ENCODE data around the gene IFT25.

IFT25 gene

GRCh38 chr1:53956308-53957168 lies 11.0 kb upstream of the IFT25 start:
- DNase-seq: no peak

GRCh38 chr1:53954128-53954527 lies 8.6 kb upstream of the IFT25 start:
- no peak for DNase-seq

DNA sequence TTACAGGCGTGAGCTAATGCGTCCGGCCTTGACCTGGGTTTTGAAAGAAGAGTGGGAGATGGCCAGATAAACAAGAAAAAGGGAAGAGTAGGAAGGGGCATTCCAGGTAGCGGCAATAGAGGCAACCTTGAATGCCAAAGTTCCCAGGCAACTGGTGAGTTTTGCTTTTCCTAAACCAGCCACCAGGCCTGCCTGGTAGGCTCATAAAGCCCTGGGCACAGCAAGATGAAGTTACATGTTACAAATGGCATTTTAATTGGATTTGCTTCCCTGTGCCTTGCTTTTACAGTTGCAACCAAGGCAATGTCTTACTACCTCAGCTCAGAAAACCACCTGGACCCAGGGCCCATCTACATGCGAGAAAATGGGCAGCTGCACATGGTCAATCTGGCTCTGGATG lies 6.2 kb upstream of the IFT25 start:
- DNase-seq: no peak

GRCh38 chr1:53949023-53949990 lies 3.8 kb upstream of the IFT25 start:
- no peak for DNase-seq

DNA sequence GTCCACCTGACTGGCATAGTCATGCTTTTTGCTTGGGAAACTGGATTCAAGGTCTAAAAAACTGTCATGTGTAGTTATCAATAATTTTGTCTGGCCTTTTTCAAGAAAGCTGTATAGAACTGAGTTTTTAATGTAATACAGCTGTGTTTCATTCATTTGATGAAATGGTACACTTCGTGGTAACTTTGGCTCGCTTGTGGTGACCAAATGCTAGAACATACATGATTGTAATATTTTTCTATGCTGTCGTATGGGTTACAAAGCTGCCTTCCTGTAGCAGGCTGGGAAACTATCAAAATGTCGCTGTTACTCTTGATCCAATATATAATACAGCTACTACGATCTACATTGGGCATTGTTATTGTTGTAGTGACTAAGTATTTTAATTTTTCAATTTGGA lies 2.8 kb upstream of the IFT25 start:
- DNase-seq: no peak

DNA sequence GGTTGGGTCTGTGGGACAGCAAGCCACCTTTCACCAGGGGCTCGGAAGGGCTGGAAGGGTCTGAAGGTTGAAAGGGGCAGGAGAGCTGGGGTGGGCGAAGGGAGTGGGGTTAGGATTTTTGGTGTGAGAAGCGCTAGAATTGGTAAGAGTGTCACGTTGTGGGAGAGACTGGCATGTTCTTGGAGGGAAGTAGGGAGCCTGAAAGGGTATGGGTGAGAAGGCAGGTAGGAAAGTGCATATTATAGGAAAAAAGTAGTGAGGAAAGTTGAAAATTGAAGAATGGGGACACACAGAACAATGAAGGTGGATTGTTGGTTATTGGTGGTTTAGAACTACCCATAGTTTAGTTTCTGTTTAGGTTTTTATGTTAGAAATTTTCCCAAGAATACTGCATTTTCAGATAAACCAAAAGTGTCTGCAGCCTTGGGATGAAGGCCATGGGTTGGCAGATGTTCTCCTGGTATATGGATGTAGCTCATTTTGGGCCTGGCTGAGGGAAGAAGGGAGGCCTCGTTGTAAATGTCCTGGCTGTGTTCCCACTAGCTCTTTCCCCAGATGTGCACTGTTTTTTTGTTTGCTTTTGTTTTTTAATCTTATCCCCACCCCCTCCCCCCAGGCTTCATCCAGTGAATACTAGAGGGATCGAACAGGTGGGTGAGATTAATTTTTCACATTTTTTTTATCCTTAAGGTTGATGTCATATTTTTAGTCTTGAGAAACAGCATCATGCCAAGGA lies 1.8 kb upstream of the IFT25 start:
- no peak for DNase-seq

DNA sequence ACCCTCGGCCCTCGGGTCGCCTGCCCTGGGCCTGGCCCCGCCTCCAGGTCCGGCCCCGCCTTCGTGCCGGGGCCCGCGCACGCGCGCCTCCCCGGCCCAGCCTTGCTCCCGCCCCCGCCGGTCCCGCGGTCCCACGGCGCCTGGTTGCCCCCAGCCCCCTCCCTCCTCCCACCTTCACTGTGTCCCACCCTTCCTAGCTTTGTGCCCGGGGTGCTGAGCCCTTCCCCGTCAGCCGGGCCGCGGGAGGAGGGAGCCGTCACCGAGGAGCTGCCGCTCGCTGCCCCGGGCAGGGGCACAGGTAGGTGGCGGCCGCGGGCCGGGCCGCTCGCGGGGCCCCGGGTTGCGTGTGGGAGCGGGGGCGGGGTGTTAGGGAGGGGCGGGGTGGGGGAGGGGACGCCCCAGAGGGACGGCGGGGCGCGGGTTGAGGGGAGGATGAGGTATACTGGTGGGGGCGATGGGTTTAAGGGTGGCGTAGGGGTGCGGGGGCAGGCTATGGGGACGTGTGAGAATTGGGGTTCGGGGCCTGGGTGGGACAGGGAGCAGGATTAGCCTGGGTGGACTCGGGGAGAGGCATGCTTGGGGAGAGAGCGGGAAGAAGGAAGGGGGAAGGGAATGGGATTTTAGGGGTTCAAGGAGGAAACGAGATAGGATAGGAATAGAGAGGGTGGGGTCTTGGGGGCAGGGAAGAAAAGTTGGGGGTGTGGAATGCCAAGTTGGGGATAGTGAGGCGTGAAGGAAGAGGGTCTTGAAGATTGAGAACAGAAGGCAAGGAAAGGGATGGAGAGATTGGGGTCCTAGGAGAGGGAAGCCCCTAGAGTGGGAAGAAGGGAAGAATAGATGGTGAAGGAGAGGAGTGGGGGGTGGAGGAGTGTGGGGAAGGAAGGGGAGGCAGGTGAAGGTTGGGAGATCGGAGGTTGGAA lies 1.0 kb upstream of the IFT25 start, which contains the start of gene LRRC42:
TSS of gene LRRC42 (plus strand) at position 99 of the 920 bp plus-strand sequence. CDS start 5,650 bp downstream, outside the sequence.
- no peak for DNase-seq

GRCh38 chr1:53945183-53945432 lies 391 bp downstream of the IFT25 start:
- no peak for DNase-seq

DNA sequence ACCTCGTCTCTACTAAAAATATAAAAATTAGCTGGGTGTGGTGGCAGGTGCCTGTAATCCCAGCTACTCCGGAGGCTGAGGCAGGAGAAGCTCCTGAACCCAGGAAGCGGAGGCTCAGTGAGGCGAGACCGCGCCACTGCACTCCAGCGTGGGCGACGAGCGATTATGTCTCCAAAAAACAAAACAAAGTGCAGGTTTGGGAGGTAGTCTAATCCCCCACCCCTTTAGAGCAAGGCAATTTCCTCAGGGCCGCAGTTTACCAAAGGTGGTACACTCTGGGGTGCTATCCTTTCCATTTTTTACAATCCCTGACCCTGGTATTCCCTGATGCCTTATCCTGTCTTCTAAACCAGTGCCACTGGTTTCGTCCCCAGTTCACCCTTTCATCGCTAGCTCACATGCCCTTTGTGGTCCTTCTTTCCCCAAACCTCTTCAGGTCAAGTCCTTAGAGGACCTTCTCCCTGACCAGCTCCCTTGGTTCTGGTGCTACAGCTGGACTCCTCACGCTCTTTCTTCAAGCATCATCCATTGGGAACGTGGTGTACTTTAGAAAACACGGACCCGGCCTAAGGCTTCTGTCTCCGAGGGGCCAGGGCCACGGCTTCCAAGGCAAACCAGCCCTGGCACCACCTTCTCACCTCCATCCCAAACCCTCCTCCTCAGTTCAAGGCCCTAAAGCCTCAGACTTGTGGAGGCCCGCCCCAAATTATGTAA lies 873 bp downstream of the IFT25 start:
- DNase-seq: no peak

DNA sequence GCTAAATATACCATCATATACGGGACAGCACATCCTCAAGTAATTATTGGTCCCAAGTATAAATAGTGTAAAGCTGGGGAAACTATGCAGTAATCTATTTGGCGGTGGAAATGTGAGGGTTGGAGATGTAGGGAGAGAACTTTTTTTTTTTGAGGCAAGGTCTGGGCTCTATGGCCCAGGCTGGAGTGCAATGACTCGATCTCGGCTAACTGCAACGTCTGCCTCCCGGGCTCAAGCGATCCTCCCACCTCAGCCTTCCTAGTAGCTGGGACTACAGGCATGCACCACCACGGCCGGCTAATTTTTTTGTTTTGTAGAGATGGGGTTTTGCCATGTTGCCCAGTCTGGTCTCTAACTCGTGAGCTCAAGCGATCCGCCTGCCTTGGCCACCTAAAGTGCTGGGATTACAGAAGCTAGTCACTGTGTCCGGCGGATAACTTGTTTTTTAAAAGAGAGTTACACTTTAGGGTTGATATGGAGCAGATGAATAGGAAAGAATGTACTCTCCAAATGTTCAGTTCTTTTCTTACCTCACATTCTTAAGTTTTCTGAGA lies 1.9 kb downstream of the IFT25 start:
- DNase-seq: no peak

GRCh38 chr1:53943090-53943489 lies 2.4 kb downstream of the IFT25 start:
- DNase-seq: no peak

DNA sequence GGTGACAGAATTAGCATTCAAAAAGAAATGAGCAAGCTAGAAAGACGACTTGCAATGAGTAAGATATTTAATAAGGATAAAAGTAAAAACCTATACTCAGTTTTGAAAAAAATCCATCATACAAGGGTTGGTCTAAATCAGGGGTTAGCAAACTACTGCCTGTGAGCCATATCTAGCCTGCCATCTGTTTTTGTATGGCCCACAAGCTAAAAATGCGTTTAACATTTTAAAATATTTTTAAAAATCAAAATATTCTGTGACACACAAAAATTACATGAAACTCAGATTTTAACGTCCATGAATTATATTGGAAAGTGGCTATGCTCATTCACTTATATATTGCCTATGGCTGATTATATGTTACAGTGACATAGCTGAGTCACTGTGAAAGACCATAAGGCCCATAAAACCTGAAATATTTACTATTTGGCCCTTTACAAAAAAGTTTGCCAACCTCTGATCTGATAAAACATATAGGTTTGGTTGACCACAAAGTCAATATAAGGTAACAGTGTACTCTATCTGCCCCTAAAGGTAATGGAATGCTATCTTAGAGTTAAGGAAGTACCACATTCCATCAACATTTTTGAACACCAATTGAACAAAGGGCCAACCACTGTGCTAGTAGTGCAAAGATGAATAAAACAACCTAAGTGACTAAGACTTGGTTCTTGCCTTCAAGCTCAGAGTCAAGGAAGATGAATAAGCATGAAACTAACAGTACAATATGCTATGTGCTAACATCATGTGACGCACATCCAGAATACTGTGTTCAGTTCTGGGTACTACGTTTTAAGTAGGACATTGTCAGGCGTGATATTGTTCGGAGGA lies 3.2 kb downstream of the IFT25 start:
- DNase-seq: no peak

DNA sequence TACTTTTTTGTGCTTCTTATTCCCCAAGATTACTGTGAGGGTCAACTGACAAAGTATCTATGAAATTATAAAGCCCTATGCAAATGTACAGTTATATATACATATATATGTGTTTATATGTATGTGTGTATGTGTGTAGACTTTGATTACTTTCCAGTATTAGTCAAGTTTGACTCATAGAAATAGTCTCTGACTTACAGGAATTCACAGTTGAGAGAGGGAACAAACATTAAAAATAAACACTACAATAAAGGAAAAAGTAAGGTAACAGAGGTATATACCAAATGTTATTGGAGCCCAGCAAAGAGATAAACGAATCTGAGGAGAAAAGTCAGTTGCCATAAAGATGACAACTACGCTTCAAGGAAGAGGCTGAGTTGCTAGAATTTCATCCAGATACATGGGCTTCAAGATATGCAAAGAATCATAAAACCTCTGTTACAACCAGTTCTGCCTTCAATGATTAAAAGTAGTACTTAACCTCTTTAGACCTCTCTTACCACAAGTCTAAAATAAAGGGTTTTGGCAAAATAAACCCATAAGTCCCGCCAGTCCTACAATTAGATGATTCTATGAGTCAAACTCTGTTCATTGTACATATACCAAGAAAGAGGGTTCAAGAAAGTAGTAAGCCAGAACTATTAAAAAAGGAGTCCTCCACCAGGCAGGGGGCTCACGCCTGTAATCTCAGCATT lies 7.2 kb downstream of the IFT25 start:
- DNase-seq: no peak

DNA sequence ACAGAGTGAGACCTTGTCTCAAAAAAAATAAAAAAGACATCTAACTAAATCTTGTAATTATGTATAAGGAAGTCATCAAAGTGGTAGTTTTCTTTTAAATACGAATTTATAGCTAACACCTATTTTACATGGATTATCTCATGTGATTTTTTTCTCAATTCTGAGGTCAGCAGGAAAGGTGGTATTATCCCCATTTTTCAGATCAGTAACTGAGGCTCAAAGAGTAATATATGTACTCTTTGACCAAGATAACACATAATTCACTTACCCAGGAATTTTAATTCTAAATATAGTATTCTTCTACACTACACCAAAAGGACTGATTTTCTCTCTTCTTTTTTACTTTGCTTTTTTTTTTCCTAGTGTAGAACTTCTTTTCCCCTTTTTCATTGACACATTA lies 9.1 kb downstream of the IFT25 start:
- no peak for DNase-seq

DNA sequence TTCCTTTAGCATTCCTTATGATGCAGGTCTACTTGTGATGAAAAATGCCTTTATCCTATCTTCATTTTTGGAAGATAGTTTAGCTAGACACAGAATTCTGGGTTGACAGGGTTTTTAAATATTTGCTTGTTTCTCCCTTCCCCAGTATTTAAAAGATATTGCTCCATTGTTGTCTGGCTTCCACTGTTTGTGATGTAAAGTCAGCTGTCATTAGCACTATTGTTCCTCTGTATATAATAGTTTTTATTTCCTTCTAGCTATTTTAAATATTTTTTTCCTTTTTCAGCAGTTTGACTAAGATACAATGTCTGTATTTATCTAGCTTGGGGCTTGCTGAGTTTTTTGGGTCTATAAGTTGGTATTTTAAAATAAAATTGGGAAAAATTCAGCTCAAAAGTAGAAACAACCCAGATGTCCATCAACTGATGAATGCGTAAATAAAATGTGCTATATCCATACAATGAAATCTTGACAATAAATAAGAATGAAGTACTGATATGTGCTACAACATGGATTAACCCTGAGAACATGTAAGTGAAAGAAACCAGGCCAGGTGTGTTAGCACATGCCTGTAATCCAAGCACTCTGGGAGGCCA lies 11.2 kb downstream of the IFT25 start:
- no peak for DNase-seq

- DNase-seq: no peak
These were observed 14.0 kb downstream of the IFT25 start for GRCh38 chr1:53931523-53931922.

DNA sequence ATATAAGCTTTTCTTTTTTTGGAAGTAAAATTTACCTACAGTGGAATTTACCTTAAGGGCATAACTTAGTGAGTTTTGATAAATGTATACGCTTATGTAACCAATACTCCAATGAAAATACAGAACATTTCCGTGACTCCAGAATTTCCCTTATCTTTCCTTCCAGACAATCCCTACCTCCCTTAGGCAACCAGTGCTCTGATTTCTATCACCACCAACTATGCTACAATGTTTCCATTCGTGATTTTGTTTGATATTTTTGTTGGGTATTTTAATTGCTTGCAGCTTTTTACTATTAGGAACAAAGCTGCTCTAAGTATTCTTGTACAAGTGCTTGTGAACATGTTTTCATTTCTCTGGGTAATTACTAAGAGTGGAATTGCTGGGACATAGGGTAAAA lies 14.6 kb downstream of the IFT25 start:
- DNase-seq: no peak

DNA sequence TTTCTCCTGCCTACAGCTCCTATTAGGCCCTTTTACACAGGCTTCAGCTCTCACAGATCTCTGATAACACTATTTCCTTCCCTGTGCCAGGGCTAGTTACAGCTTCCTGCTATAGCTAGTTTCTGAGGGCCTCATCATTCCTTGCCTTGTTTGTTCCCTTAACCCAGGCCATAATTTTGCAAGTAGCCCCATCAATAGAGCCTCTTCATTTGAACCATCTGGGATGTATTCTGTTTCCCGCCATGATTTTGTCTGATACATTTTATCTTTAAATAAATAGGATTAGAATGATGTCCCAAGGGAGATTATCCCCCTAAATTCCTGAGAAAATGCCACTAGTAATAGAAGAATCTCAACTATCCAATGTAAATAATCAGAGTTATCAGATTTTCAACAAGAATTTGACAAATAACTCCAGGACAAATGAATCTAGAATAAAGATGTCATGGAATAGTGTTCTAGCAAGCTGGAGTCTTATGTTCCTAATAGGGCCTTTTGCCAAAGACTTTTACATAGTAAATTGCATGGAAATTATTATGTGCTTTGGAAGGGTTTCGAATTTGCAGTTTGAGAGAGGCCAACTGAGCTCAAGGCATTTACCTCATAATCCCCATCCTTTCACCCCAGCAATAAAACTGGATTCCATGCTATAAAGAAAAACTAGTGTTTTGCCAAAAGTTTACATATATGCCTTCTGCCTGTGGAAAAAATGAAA lies 16.1 kb downstream of the IFT25 start:
- no peak for DNase-seq
